Activated naive CD8-positive, alpha-beta T cell treated with anti-CD3 and anti-CD28 coated beads, Interleukin-2, amount 50 U/mL, for 24 hours (primary cell): Measurements from ENCODE around the gene ATAD2B.

Source experiments
- ATAC-seq: fragments of 150-1000 bp; cut with Tn5 transposase; one replicate; pipeline ENCODE4 v1.10.0; 2021
- DNase-seq: peaks from one replicate; pipeline ENCODE4 v3.0.0; 2021
- H3K27ac Mint-ChIP-seq: one replicate; pipeline ENCODE4 v1.8.0; 2021; ENCODE audit warnings: mild to moderate bottlenecking, mixed read lengths
- H3K27me3 Mint-ChIP-seq: one replicate; pipeline ENCODE4 v1.8.0; 2021; ENCODE audit warnings: mixed read lengths
- H3K36me3 Mint-ChIP-seq: one replicate; pipeline ENCODE4 v1.8.0; 2021; ENCODE audit warnings: low read depth, mixed read lengths
- H3K4me1 Mint-ChIP-seq: one replicate; pipeline ENCODE4 v1.8.0; 2021; ENCODE audit warnings: mixed read lengths
- H3K4me3 Mint-ChIP-seq: one replicate; pipeline ENCODE4 v1.8.0; 2021; ENCODE audit warnings: mild to moderate bottlenecking, moderate library complexity, mixed read lengths
- H3K9me3 Mint-ChIP-seq: one replicate; pipeline ENCODE4 v1.8.0; 2021; ENCODE audit warnings: mixed read lengths

Gene ATAD2B

GRCh38 chr2:23772056-23772455, 154.9 kb downstream of the ATAD2B start:
- Mint-ChIP-seq H3K27me3 (no peaks in the 10 kb centered on the region), H3K4me1 (no peaks in the 10 kb centered on the region), H3K27ac (no peak overlapping the region), H3K4me3 (no peak overlapping the region), H3K9me3 (no peaks in the 10 kb centered on the region), H3K36me3 (peaks cover 37% of the 10 kb centered on the region)
- no peak for DNase-seq
- no peak for ATAC-seq

- Mint-ChIP-seq H3K27ac (no peak overlapping the region), H3K36me3 (peaks cover 36% of the 10 kb centered on the region), H3K4me3 (no peak overlapping the region), H3K4me1 (no peaks in the 10 kb centered on the region), H3K27me3 (no peaks in the 10 kb centered on the region), H3K9me3 (no peaks in the 10 kb centered on the region)
- no peak for ATAC-seq
- no peak for DNase-seq
These were observed 157.6 kb downstream of the ATAD2B start for GRCh38 chr2:23769364-23769763.

GRCh38 chr2:23767876-23768621, 158.9 kb downstream of the ATAD2B start:
- peaks cover 35% of the 10 kb centered on the region for H3K36me3 Mint-ChIP-seq
- no peak overlapping the region for H3K4me3 Mint-ChIP-seq
- no peak overlapping the region for H3K27ac Mint-ChIP-seq
- DNase-seq: no peak
- ATAC-seq: no peak
- H3K9me3 Mint-ChIP-seq: no peaks in the 10 kb centered on the region
- H3K4me1 Mint-ChIP-seq: no peaks in the 10 kb centered on the region
- H3K27me3 Mint-ChIP-seq: no peaks in the 10 kb centered on the region

- Mint-ChIP-seq H3K4me1 (peaks cover 16% of the 10 kb centered on the region), H3K36me3 (peaks cover 25% of the 10 kb centered on the region), H3K27me3 (no peaks in the 10 kb centered on the region), H3K27ac (no peak overlapping the region), H3K4me3 (no peak overlapping the region), H3K9me3 (no peaks in the 10 kb centered on the region)
- no peak for ATAC-seq
- no peak for DNase-seq
These were observed 164.8 kb downstream of the ATAD2B start for GRCh38 chr2:23762141-23762540.

- no peak overlapping the region for H3K27ac Mint-ChIP-seq
- DNase-seq: no peak
- no peak overlapping the region for H3K4me3 Mint-ChIP-seq
- no peaks in the 10 kb centered on the region for H3K9me3 Mint-ChIP-seq
- H3K36me3 Mint-ChIP-seq: peaks cover 25% of the 10 kb centered on the region
- H3K4me1 Mint-ChIP-seq: peaks cover 16% of the 10 kb centered on the region
- ATAC-seq: no peak
- H3K27me3 Mint-ChIP-seq: no peaks in the 10 kb centered on the region
These were observed 165.3 kb downstream of the ATAD2B start for GRCh38 chr2:23761638-23762037.

- Mint-ChIP-seq H3K36me3 (peaks cover 26% of the 10 kb centered on the region), H3K4me1 (peaks cover 16% of the 10 kb centered on the region), H3K9me3 (no peaks in the 10 kb centered on the region), H3K27ac (no peak overlapping the region), H3K4me3 (no peak overlapping the region), H3K27me3 (no peaks in the 10 kb centered on the region)
- no peak for ATAC-seq
- no peak for DNase-seq
These were observed 166.2 kb downstream of the ATAD2B start for GRCh38 chr2:23760736-23761135.

GRCh38 chr2:23757686-23758433, 169.1 kb downstream of the ATAD2B start:
- no peak for DNase-seq
- Mint-ChIP-seq H3K27ac (peak overlapping the region; percentile 61), H3K36me3 (peaks cover 22% of the 10 kb centered on the region), H3K4me3 (no peak overlapping the region), H3K27me3 (no peaks in the 10 kb centered on the region), H3K9me3 (no peaks in the 10 kb centered on the region), H3K4me1 (peaks cover 16% of the 10 kb centered on the region)
- peak; percentile 46 for ATAC-seq

GRCh38 chr2:23756593-23757292, 170.2 kb downstream of the ATAD2B start:
- ATAC-seq (no peak), DNase-seq (no peak)
- no peak overlapping the region for H3K27ac Mint-ChIP-seq
- peaks cover 13% of the 10 kb centered on the region for H3K4me1 Mint-ChIP-seq
- no peak overlapping the region for H3K4me3 Mint-ChIP-seq
- no peaks in the 10 kb centered on the region for H3K9me3 Mint-ChIP-seq
- no peaks in the 10 kb centered on the region for H3K27me3 Mint-ChIP-seq
- peaks cover 23% of the 10 kb centered on the region for H3K36me3 Mint-ChIP-seq

GRCh38 chr2:23754970-23755369, 172.0 kb downstream of the ATAD2B start:
- no peaks in the 10 kb centered on the region for H3K27me3 Mint-ChIP-seq
- H3K4me1 Mint-ChIP-seq: peaks cover 10% of the 10 kb centered on the region
- H3K4me3 Mint-ChIP-seq: no peak overlapping the region
- no peak overlapping the region for H3K27ac Mint-ChIP-seq
- H3K36me3 Mint-ChIP-seq: peaks cover 31% of the 10 kb centered on the region
- ATAC-seq (no peak), DNase-seq (no peak)
- no peaks in the 10 kb centered on the region for H3K9me3 Mint-ChIP-seq

GRCh38 chr2:23753291-23754010, 173.5 kb downstream of the ATAD2B start:
- ATAC-seq (no peak), DNase-seq (no peak)
- Mint-ChIP-seq H3K9me3 (no peaks in the 10 kb centered on the region), H3K4me1 (peaks cover 10% of the 10 kb centered on the region), H3K4me3 (no peak overlapping the region), H3K36me3 (peaks cover 31% of the 10 kb centered on the region), H3K27ac (no peak overlapping the region), H3K27me3 (no peaks in the 10 kb centered on the region)

- Mint-ChIP-seq H3K27ac (no peak overlapping the region), H3K36me3 (peaks cover 23% of the 10 kb centered on the region), H3K9me3 (no peaks in the 10 kb centered on the region), H3K4me3 (no peak overlapping the region), H3K4me1 (no peaks in the 10 kb centered on the region), H3K27me3 (no peaks in the 10 kb centered on the region)
- ATAC-seq (no peak), DNase-seq (no peak)
These were observed 175.1 kb downstream of the ATAD2B start for GRCh38 chr2:23751747-23752265.

- Mint-ChIP-seq H3K9me3 (no peaks in the 10 kb centered on the region), H3K27me3 (no peaks in the 10 kb centered on the region), H3K4me3 (no peak overlapping the region), H3K36me3 (peaks cover 18% of the 10 kb centered on the region), H3K4me1 (no peaks in the 10 kb centered on the region), H3K27ac (no peak overlapping the region)
- DNase-seq: no peak
- ATAC-seq: no peak
These were observed 180.6 kb downstream of the ATAD2B start for GRCh38 chr2:23746141-23746863.

- no peak overlapping the region for H3K27ac Mint-ChIP-seq
These were observed 181.2 kb downstream of the ATAD2B start for GRCh38 chr2:23745726-23746105.

More at GRCh38 chr2:23745726-23746105, 181.2 kb downstream of the ATAD2B start:
- Mint-ChIP-seq H3K4me3 (no peak overlapping the region), H3K4me1 (no peaks in the 10 kb centered on the region), H3K36me3 (peaks cover 14% of the 10 kb centered on the region), H3K27me3 (no peaks in the 10 kb centered on the region), H3K9me3 (no peaks in the 10 kb centered on the region)
- no peak for DNase-seq
- ATAC-seq: no peak
